HEK293 (cell line): ENCODE data around the gene JPH4.

Source experiments
- CTCF ChIA-PET: fragments of 350-600 bp; formaldehyde crosslinking; extraction: SDS; loops from one replicate; lab custom pipeline; 2021; ENCODE audit warnings: antibody characterized with exemption; lab: Yijun Ruan, JAX
- POLR2A ChIA-PET: fragments of 300-600 bp; formaldehyde crosslinking; extraction: SDS; loops from one replicate; lab custom pipeline; 2020; ENCODE audit warnings: antibody characterized with exemption, inconsistent platforms; lab: Yijun Ruan, JAX
- H3K27ac ChIP-seq: fragments of 200-500 bp; sonication (Bioruptor generic); 2 replicates; pipeline ENCODE4 v1.5.1; 2014; ENCODE audit warnings: low read depth, low read length, control low read depth, inconsistent platforms; ENCODE audit errors: extremely low read depth
- H3K36me3 ChIP-seq, 2 experiments: fragments of 200-500 bp in 1 of 2; sonication (Bioruptor generic) in 1 of 2; 1 replicate in 1 of 2; 2 replicates in 1 of 2; pipeline ENCODE4 v1.5.1; 2014 to 2017; ENCODE audit warnings: inconsistent platforms in 2 of 2, low read length in 2 of 2; ENCODE audit not compliant: control insufficient read depth in 2 of 2, insufficient read depth in 1 of 2
- H3K4me1 ChIP-seq: fragments of 200-500 bp; sonication (Bioruptor generic); 2 replicates; pipeline ENCODE4 v1.5.1; 2014; ENCODE audit warnings: mild to moderate bottlenecking, low read length, inconsistent platforms; ENCODE audit not compliant: control insufficient read depth, insufficient read depth
- H3K4me3 ChIP-seq: 2 replicates; pipeline ENCODE4 v1.5.1; 2011; ENCODE audit warnings: low read depth, mild to moderate bottlenecking, control low read depth, low read length, moderate library complexity
- H3K9me3 ChIP-seq: fragments of 200-500 bp; sonication (Bioruptor generic); 2 replicates; pipeline ENCODE4 v1.5.1; 2014; ENCODE audit warnings: low read depth, low read length, inconsistent platforms; ENCODE audit not compliant: control insufficient read depth, insufficient read depth
- KLF1 ChIP-seq: fragments of 450-650 bp; formaldehyde crosslinking; IDR thresholded peaks from 2 replicates; pipeline ENCODE4 v1.5.1; 2016; ENCODE audit warnings: missing biosample characterization, missing genetic modification characterization
- KLF16 ChIP-seq: fragments of 450-650 bp; formaldehyde crosslinking; IDR thresholded peaks from 2 replicates; pipeline ENCODE4 v1.5.1; 2017; ENCODE audit warnings: missing biosample characterization, missing genetic modification characterization
- MEIS1 ChIP-seq: sonication (generic); formaldehyde crosslinking; IDR thresholded peaks from 2 replicates; pipeline ENCODE4 v1.8.1; 2022; ENCODE audit warnings: missing genetic modification reagents, mild to moderate bottlenecking, borderline replicate concordance
- MZF1 ChIP-seq: fragments of 450-650 bp; formaldehyde crosslinking; IDR thresholded peaks from 2 replicates; pipeline ENCODE4 v1.5.1; 2017; ENCODE audit warnings: missing biosample characterization, missing genetic modification characterization, borderline replicate concordance
- ZBTB1 ChIP-seq: fragments of 450-650 bp; formaldehyde crosslinking; IDR thresholded peaks from 2 replicates; pipeline ENCODE4 v1.5.1; 2016; ENCODE audit warnings: missing biosample characterization, missing genetic modification characterization
- ZBTB17 ChIP-seq: fragments of 450-650 bp; formaldehyde crosslinking; IDR thresholded peaks from 2 replicates; pipeline ENCODE4 v1.5.1; 2016; ENCODE audit warnings: missing biosample characterization, missing genetic modification characterization
- ZFHX2 ChIP-seq: fragments of 450-650 bp; formaldehyde crosslinking; conservative IDR thresholded peaks from 2 replicates; pipeline ENCODE4 v1.5.1; 2016; ENCODE audit warnings: missing biosample characterization, missing genetic modification characterization
- ZFP41 ChIP-seq: fragments of 450-650 bp; formaldehyde crosslinking; IDR thresholded peaks from 2 replicates; pipeline ENCODE4 v1.5.1; 2016; ENCODE audit warnings: missing biosample characterization, missing genetic modification characterization, borderline replicate concordance
- ZNF114 ChIP-seq: fragments of 450-650 bp; formaldehyde crosslinking; IDR thresholded peaks from 2 replicates; pipeline ENCODE4 v1.5.0; 2017; ENCODE audit warnings: missing biosample characterization, missing genetic modification characterization
- ZNF202 ChIP-seq: fragments of 450-650 bp; formaldehyde crosslinking; IDR thresholded peaks from 2 replicates; pipeline ENCODE4 v1.5.1; 2016; ENCODE audit warnings: missing biosample characterization, missing genetic modification characterization, borderline replicate concordance
- ZNF221 ChIP-seq: fragments of 450-650 bp; formaldehyde crosslinking; IDR thresholded peaks from 2 replicates; pipeline ENCODE4 v1.5.1; 2017; ENCODE audit warnings: missing biosample characterization, missing genetic modification characterization, borderline replicate concordance
- ZNF223 ChIP-seq: fragments of 450-650 bp; formaldehyde crosslinking; IDR thresholded peaks from 2 replicates; pipeline ENCODE4 v1.5.1; 2016; ENCODE audit warnings: missing biosample characterization, missing genetic modification characterization
- ZNF394 ChIP-seq: fragments of 450-650 bp; formaldehyde crosslinking; IDR thresholded peaks from 2 replicates; pipeline ENCODE4 v1.5.1; 2016; ENCODE audit warnings: missing biosample characterization, missing genetic modification characterization, mild to moderate bottlenecking, moderate library complexity, borderline replicate concordance
- ZNF423 ChIP-seq: fragments of 450-650 bp; formaldehyde crosslinking; IDR thresholded peaks from 2 replicates; pipeline ENCODE4 v1.5.1; 2016; ENCODE audit warnings: missing biosample characterization, missing genetic modification characterization
- ZNF433 ChIP-seq: fragments of 450-650 bp; formaldehyde crosslinking; IDR thresholded peaks from 2 replicates; pipeline ENCODE4 v1.5.1; 2016; ENCODE audit warnings: missing biosample characterization, missing genetic modification characterization, low read depth
- ZNF529 ChIP-seq: fragments of 450-650 bp; formaldehyde crosslinking; IDR thresholded peaks from 2 replicates; pipeline ENCODE4 v1.5.1; 2017; ENCODE audit warnings: missing genetic modification characterization, missing biosample characterization; ENCODE audit not compliant: insufficient replicate concordance
- ZNF621 ChIP-seq: fragments of 450-650 bp; formaldehyde crosslinking; IDR thresholded peaks from 2 replicates; pipeline ENCODE4 v1.5.1; 2017; ENCODE audit warnings: missing biosample characterization, missing genetic modification characterization
- ZNF626 ChIP-seq: fragments of 450-650 bp; sonication (Bioruptor Pico); formaldehyde crosslinking; IDR thresholded peaks from 2 replicates; pipeline ENCODE4 v1.5.1; 2018; ENCODE audit warnings: missing biosample characterization, missing genetic modification characterization, inconsistent platforms
- ZNF747 ChIP-seq: fragments of 450-650 bp; formaldehyde crosslinking; IDR thresholded peaks from 2 replicates; pipeline ENCODE4 v1.5.1; 2016; ENCODE audit warnings: missing biosample characterization, missing genetic modification characterization
- TF ChIP-seq, protein P1 (sequence below): fragments of 450-650 bp; formaldehyde crosslinking; IDR thresholded peaks from 2 replicates; pipeline ENCODE4 v1.5.1; 2016; ENCODE audit warnings: missing biosample characterization, missing genetic modification characterization
- TF ChIP-seq, protein P2 (sequence below): fragments of 450-650 bp; formaldehyde crosslinking; IDR thresholded peaks from 2 replicates; pipeline ENCODE4 v1.5.1; 2016; ENCODE audit warnings: missing biosample characterization, missing genetic modification characterization
- TF ChIP-seq, protein P3 (sequence below): fragments of 450-650 bp; formaldehyde crosslinking; IDR thresholded peaks from 2 replicates; pipeline ENCODE4 v1.5.1; 2016; ENCODE audit warnings: missing biosample characterization, missing genetic modification characterization
- TF ChIP-seq, protein P4 (sequence below): fragments of 450-650 bp; formaldehyde crosslinking; IDR thresholded peaks from 2 replicates; pipeline ENCODE4 v1.5.1; 2017; ENCODE audit warnings: missing biosample characterization, missing genetic modification characterization
- TF ChIP-seq, protein P5 (sequence below): fragments of 450-650 bp; formaldehyde crosslinking; IDR thresholded peaks from 2 replicates; pipeline ENCODE4 v1.5.1; 2017; ENCODE audit warnings: missing biosample characterization, missing genetic modification characterization

Gene JPH4

DNA sequence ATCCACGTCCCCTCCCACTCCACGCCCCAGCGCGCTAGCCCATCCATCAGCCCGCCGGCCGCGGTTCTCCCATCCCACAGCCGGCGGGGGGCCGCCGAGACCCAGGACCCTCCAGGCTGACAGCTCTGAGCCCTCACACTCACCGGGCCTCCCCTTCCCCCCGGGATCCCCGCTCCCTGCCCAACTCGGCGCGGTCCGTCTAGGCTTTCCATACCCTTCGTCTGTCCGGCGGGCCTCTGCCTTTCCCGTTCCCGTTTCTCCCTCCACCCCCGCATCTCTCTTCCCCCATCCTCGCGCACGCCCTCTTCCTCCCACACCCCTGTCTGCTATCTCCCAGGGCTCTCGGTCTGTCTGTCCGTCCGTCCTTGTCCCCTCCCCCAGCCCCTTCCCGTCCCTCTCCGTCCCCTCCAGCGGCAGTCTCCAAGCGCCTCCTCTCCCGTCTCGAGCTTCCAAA lies 27.8 kb downstream of the JPH4 start (continued):
- TF ChIP-seq, protein P1, sequence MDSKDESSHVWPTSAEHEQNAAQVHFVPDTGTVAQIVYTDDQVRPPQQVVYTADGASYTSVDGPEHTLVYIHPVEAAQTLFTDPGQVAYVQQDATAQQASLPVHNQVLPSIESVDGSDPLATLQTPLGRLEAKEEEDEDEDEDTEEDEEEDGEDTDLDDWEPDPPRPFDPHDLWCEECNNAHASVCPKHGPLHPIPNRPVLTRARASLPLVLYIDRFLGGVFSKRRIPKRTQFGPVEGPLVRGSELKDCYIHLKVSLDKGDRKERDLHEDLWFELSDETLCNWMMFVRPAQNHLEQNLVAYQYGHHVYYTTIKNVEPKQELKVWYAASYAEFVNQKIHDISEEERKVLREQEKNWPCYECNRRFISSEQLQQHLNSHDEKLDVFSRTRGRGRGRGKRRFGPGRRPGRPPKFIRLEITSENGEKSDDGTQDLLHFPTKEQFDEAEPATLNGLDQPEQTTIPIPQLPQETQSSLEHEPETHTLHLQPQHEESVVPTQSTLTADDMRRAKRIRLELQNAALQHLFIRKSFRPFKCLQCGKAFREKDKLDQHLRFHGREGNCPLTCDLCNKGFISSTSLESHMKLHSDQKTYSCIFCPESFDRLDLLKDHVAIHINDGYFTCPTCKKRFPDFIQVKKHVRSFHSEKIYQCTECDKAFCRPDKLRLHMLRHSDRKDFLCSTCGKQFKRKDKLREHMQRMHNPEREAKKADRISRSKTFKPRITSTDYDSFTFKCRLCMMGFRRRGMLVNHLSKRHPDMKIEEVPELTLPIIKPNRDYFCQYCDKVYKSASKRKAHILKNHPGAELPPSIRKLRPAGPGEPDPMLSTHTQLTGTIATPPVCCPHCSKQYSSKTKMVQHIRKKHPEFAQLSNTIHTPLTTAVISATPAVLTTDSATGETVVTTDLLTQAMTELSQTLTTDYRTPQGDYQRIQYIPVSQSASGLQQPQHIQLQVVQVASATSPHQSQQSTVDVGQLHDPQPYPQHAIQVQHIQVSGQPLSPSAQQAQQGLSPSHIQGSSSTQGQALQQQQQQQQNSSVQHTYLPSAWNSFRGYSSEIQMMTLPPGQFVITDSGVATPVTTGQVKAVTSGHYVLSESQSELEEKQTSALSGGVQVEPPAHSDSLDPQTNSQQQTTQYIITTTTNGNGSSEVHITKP (tag by site-specific recombination): peak; percentile 56
- TF ChIP-seq ZFHX2 (tag by site-specific recombination) (peak; percentile 85), ZNF114 (tag by site-specific recombination) (no peak), MZF1 (tag by site-specific recombination) (no peak), ZBTB1 (tag by site-specific recombination) (0 out of 2 replicates have a peak, but pooled peaks have one; percentile 3), ZFP41 (tag by site-specific recombination) (no peak), ZNF626 (tag by site-specific recombination) (no peak), ZNF394 (tag by site-specific recombination) (peak; percentile 18; the same call in 1 of the 2 replicates), KLF1 (tag by site-specific recombination) (peak; percentile 6; the same call in 1 of the 2 replicates)
- TF ChIP-seq, protein P2, sequence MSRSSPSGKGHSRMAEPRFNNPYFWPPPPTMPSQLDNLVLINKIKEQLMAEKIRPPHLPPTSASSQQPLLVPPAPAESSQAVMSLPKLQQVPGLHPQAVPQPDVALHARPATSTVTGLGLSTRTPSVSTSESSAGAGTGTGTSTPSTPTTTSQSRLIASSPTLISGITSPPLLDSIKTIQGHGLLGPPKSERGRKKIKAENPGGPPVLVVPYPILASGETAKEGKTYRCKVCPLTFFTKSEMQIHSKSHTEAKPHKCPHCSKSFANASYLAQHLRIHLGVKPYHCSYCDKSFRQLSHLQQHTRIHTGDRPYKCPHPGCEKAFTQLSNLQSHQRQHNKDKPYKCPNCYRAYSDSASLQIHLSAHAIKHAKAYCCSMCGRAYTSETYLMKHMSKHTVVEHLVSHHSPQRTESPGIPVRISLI (tag by site-specific recombination): no peak
- TF ChIP-seq, protein P3, sequence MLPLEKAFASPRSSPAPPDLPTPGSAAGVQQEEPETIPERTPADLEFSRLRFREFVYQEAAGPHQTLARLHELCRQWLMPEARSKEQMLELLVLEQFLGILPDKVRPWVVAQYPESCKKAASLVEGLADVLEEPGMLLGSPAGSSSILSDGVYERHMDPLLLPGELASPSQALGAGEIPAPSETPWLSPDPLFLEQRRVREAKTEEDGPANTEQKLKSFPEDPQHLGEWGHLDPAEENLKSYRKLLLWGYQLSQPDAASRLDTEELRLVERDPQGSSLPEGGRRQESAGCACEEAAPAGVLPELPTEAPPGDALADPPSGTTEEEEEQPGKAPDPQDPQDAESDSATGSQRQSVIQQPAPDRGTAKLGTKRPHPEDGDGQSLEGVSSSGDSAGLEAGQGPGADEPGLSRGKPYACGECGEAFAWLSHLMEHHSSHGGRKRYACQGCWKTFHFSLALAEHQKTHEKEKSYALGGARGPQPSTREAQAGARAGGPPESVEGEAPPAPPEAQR (tag by site-specific recombination): no peak

DNA sequence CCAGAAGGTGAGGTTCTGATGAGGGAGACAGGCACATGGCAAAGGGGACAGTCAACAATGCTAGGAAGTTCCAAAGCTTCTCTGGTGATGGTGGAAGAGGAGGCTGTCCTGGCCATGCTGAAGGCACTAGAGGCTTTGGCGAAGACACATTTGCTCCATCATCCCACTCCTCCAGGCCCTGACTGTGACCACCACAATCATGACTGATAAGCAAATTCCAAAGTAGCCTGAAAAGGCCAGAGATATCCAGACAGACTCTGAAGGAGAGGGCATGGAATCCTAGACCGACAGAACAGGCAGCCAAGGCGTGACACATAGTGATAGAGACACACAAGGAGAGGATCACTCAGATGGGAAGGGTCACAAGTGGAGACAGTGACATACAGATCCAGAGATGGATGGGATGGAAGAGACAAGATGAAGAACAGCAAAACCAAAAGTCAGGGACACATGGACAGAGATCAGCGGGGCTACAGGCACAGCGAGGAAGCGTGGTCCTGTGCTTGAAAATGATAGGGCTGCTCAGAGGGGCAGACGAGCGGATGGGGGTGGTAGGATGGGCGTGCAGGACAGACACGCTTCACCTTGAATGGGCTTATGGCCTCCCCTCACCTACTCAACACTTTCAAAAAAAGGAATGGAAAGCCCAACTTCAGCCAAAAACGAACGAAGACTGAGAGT lies 28.3 kb downstream of the JPH4 start:
- peaks cover 9% of the 10 kb centered on the region for H3K4me1 ChIP-seq
- ChIA-PET CTCF (interaction anchor here (0.7 to 1.3 kb wide), 3 partner anchors 11 to 73 kb away, joined by 3 to 7 read pairs (median 3); no protein-coding TSS in a partner anchor), POLR2A (interaction anchor here (0.6 kb wide), 1 partner anchor 71 kb away, joined by 3 read pairs; no protein-coding TSS in a partner anchor)
- no peaks in the 10 kb centered on the region for H3K36me3 ChIP-seq
- peak overlapping the region; percentile 74; the same call in 1 of the 2 replicates for H3K27ac ChIP-seq
- H3K4me3 ChIP-seq: peak overlapping the region; percentile 69
- no peaks in the 10 kb centered on the region for H3K9me3 ChIP-seq
- TF ChIP-seq ZNF423 (tag by site-specific recombination): no peak
- TF ChIP-seq, protein P4, sequence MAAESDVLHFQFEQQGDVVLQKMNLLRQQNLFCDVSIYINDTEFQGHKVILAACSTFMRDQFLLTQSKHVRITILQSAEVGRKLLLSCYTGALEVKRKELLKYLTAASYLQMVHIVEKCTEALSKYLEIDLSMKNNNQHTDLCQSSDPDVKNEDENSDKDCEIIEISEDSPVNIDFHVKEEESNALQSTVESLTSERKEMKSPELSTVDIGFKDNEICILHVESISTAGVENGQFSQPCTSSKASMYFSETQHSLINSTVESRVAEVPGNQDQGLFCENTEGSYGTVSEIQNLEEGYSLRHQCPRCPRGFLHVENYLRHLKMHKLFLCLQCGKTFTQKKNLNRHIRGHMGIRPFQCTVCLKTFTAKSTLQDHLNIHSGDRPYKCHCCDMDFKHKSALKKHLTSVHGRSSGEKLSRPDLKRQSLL (tag by site-specific recombination): 0 out of 2 replicates have a peak, but pooled peaks have one; percentile 33
- TF ChIP-seq ZNF621 (tag by site-specific recombination): no peak
- no peak for TF ChIP-seq ZNF202 (tag by site-specific recombination)
- no peak for TF ChIP-seq ZNF529 (tag by site-specific recombination)
- no peak for TF ChIP-seq ZNF221 (tag by site-specific recombination)
- TF ChIP-seq ZNF223 (tag by site-specific recombination): no peak
- 0 out of 2 replicates have a peak, but pooled peaks have one; percentile 6 for TF ChIP-seq ZBTB1 (tag by site-specific recombination)
- no peak for TF ChIP-seq MEIS1 (CRISPR knock-in tag)
- TF ChIP-seq KLF16 (tag by site-specific recombination): no peak
- TF ChIP-seq ZNF747: no peak
- TF ChIP-seq, protein P5, sequence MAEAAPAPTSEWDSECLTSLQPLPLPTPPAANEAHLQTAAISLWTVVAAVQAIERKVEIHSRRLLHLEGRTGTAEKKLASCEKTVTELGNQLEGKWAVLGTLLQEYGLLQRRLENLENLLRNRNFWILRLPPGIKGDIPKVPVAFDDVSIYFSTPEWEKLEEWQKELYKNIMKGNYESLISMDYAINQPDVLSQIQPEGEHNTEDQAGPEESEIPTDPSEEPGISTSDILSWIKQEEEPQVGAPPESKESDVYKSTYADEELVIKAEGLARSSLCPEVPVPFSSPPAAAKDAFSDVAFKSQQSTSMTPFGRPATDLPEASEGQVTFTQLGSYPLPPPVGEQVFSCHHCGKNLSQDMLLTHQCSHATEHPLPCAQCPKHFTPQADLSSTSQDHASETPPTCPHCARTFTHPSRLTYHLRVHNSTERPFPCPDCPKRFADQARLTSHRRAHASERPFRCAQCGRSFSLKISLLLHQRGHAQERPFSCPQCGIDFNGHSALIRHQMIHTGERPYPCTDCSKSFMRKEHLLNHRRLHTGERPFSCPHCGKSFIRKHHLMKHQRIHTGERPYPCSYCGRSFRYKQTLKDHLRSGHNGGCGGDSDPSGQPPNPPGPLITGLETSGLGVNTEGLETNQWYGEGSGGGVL: no peak
- TF ChIP-seq, protein P3 (tag by site-specific recombination): no peak
- TF ChIP-seq ZNF433 (tag by site-specific recombination): no peak
- TF ChIP-seq ZBTB17 (tag by site-specific recombination): no peak
